ENCODE results near the gene TEDC1.

The TEDC1 gene, protein sequence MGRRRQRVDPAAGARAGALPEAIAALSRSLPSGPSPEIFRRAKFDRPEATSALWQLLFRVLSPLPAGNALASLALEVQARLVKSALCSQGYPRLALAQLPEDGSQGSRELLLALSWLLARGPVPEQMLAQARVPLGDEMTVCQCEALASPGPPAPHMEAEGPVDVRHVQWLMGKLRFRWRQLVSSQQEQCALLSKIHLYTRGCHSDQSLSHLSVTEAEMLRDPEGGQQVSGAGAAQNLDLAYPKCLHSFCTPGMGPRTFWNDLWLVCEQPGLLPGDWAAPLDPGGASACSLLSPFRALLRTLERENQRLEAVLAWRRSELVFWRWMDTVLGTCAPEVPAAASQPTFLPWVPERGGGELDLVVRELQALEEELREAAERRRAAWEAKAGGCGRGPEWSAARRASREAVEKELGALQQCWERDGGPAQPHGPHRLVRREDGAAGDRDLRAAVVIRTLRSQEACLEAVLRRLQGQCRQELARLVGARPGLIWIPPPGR

GRCh38 chr14:105490572-105491365 is at the start of gene TEDC1:
Gene TEDC1, plus strand, starts transcription at chr14:105491246. Its CDS starts 130 bp downstream, at chr14:105491376.
- Histone ChIP-seq H3K27me3 (ENCODE audit: control insufficient read depth in 2 of 2, insufficient read depth in 2 of 2, low read length in 2 of 2) (no peaks in the 10 kb centered on the region), H3K4me1 (ENCODE audit: control insufficient read depth in 2 of 2, insufficient read depth in 2 of 2, low read length in 2 of 2) (peaks cover 32 to 36% of the 10 kb centered on the region in 2 donors), H3K27ac (ENCODE audit: low read depth in 2 of 2, low read length in 2 of 2) (peak within 1 kb of the TSS; percentile 94 to 95), H3K9ac (ENCODE audit: low read depth in 1 of 2, low read length in 2 of 2) (peak within 1 kb of the TSS; percentile 79 to 85), H3K4me3 (ENCODE audit: low read length in 2 of 2) (peak within 1 kb of the TSS; percentile 69 to 85), H3K36me3 (ENCODE audit: control insufficient read depth in 2 of 2, insufficient read depth in 2 of 2, low read length in 2 of 2) (no peaks in the 10 kb centered on the region), H3K9me3 (ENCODE audit: control insufficient read depth in 2 of 2, low read length in 2 of 2) (no peaks in the 10 kb centered on the region)

GRCh38 chr14:105442125-105442524 is 48.9 kb upstream of the TEDC1 start:
- Histone ChIP-seq H3K9me3 (ENCODE audit: control insufficient read depth in 2 of 2, low read length in 2 of 2) (no peaks in the 10 kb centered on the region), H3K27ac (ENCODE audit: low read depth in 2 of 2, low read length in 2 of 2) (no peak overlapping the region), H3K4me3 (ENCODE audit: low read length in 2 of 2) (no peak overlapping the region), H3K4me1 (ENCODE audit: control insufficient read depth in 2 of 2, insufficient read depth in 2 of 2, low read length in 2 of 2) (no peaks in the 10 kb centered on the region), H3K9ac (ENCODE audit: low read depth in 1 of 2, low read length in 2 of 2) (no peak overlapping the region), H3K27me3 (ENCODE audit: control insufficient read depth in 2 of 2, insufficient read depth in 2 of 2, low read length in 2 of 2) (no peaks in the 10 kb centered on the region), H3K36me3 (ENCODE audit: control insufficient read depth in 2 of 2, insufficient read depth in 2 of 2, low read length in 2 of 2) (peaks cover 3 to 13% of the 10 kb centered on the region in 2 donors)

- Histone ChIP-seq H3K27me3 (ENCODE audit: control insufficient read depth in 2 of 2, insufficient read depth in 2 of 2, low read length in 2 of 2) (no peaks in the 10 kb centered on the region), H3K4me3 (ENCODE audit: low read length in 2 of 2) (no peak overlapping the region), H3K9me3 (ENCODE audit: control insufficient read depth in 2 of 2, low read length in 2 of 2) (no peaks in the 10 kb centered on the region), H3K27ac (ENCODE audit: low read depth in 2 of 2, low read length in 2 of 2) (no peak overlapping the region), H3K4me1 (ENCODE audit: control insufficient read depth in 2 of 2, insufficient read depth in 2 of 2, low read length in 2 of 2) (no peaks in the 10 kb centered on the region), H3K9ac (ENCODE audit: low read depth in 1 of 2, low read length in 2 of 2) (no peak overlapping the region), H3K36me3 (ENCODE audit: control insufficient read depth in 2 of 2, insufficient read depth in 2 of 2, low read length in 2 of 2) (peaks cover 3 to 13% of the 10 kb centered on the region in 2 donors)
These were observed 48.2 kb upstream of the TEDC1 start for GRCh38 chr14:105442834-105443233.

GRCh38 chr14:105444859-105445258 is 46.2 kb upstream of the TEDC1 start:
- Histone ChIP-seq H3K4me1 (ENCODE audit: control insufficient read depth in 2 of 2, insufficient read depth in 2 of 2, low read length in 2 of 2) (no peaks in the 10 kb centered on the region), H3K9ac (ENCODE audit: low read depth in 1 of 2, low read length in 2 of 2) (no peak overlapping the region), H3K27me3 (ENCODE audit: control insufficient read depth in 2 of 2, insufficient read depth in 2 of 2, low read length in 2 of 2) (no peaks in the 10 kb centered on the region), H3K4me3 (ENCODE audit: low read length in 2 of 2) (no peak overlapping the region), H3K36me3 (ENCODE audit: control insufficient read depth in 2 of 2, insufficient read depth in 2 of 2, low read length in 2 of 2) (peaks cover 4 to 10% of the 10 kb centered on the region in 2 donors), H3K27ac (ENCODE audit: low read depth in 2 of 2, low read length in 2 of 2) (no peak overlapping the region), H3K9me3 (ENCODE audit: control insufficient read depth in 2 of 2, low read length in 2 of 2) (no peaks in the 10 kb centered on the region)

GRCh38 chr14:105445290-105445689 is 45.8 kb upstream of the TEDC1 start:
- Histone ChIP-seq H3K27me3 (ENCODE audit: control insufficient read depth in 2 of 2, insufficient read depth in 2 of 2, low read length in 2 of 2) (no peaks in the 10 kb centered on the region), H3K36me3 (ENCODE audit: control insufficient read depth in 2 of 2, insufficient read depth in 2 of 2, low read length in 2 of 2) (peaks cover 8 to 10% of the 10 kb centered on the region in 2 donors), H3K9me3 (ENCODE audit: control insufficient read depth in 2 of 2, low read length in 2 of 2) (no peaks in the 10 kb centered on the region), H3K27ac (ENCODE audit: low read depth in 2 of 2, low read length in 2 of 2) (no peak overlapping the region), H3K9ac (ENCODE audit: low read depth in 1 of 2, low read length in 2 of 2) (no peak overlapping the region), H3K4me1 (ENCODE audit: control insufficient read depth in 2 of 2, insufficient read depth in 2 of 2, low read length in 2 of 2) (no peaks in the 10 kb centered on the region), H3K4me3 (ENCODE audit: low read length in 2 of 2) (no peak overlapping the region)

- no peak overlapping the region for H3K27ac ChIP-seq (ENCODE audit: low read depth in 2 of 2, low read length in 2 of 2)
- no peaks in the 10 kb centered on the region for H3K4me1 ChIP-seq (ENCODE audit: control insufficient read depth in 2 of 2, insufficient read depth in 2 of 2, low read length in 2 of 2)
- no peak overlapping the region for H3K9ac ChIP-seq (ENCODE audit: low read depth in 1 of 2, low read length in 2 of 2)
- no peak overlapping the region for H3K4me3 ChIP-seq (ENCODE audit: low read length in 2 of 2)
- H3K9me3 ChIP-seq (ENCODE audit: control insufficient read depth in 2 of 2, low read length in 2 of 2) = no peaks in the 10 kb centered on the region
- no peaks in the 10 kb centered on the region for H3K27me3 ChIP-seq (ENCODE audit: control insufficient read depth in 2 of 2, insufficient read depth in 2 of 2, low read length in 2 of 2)
- peaks cover 13 to 14% of the 10 kb centered on the region in 2 donors for H3K36me3 ChIP-seq (ENCODE audit: control insufficient read depth in 2 of 2, insufficient read depth in 2 of 2, low read length in 2 of 2)
These were observed 44.9 kb upstream of the TEDC1 start for GRCh38 chr14:105445901-105446845.

GRCh38 chr14:105446971-105447370 is 44.1 kb upstream of the TEDC1 start:
- Histone ChIP-seq H3K4me1 (ENCODE audit: control insufficient read depth in 2 of 2, insufficient read depth in 2 of 2, low read length in 2 of 2) (no peaks in the 10 kb centered on the region), H3K9ac (ENCODE audit: low read depth in 1 of 2, low read length in 2 of 2) (no peak overlapping the region), H3K9me3 (ENCODE audit: control insufficient read depth in 2 of 2, low read length in 2 of 2) (no peaks in the 10 kb centered on the region), H3K36me3 (ENCODE audit: control insufficient read depth in 2 of 2, insufficient read depth in 2 of 2, low read length in 2 of 2) (peaks cover 14 to 17% of the 10 kb centered on the region in 2 donors), H3K4me3 (ENCODE audit: low read length in 2 of 2) (no peak overlapping the region), H3K27ac (ENCODE audit: low read depth in 2 of 2, low read length in 2 of 2) (no peak overlapping the region), H3K27me3 (ENCODE audit: control insufficient read depth in 2 of 2, insufficient read depth in 2 of 2, low read length in 2 of 2) (no peaks in the 10 kb centered on the region)

DNA sequence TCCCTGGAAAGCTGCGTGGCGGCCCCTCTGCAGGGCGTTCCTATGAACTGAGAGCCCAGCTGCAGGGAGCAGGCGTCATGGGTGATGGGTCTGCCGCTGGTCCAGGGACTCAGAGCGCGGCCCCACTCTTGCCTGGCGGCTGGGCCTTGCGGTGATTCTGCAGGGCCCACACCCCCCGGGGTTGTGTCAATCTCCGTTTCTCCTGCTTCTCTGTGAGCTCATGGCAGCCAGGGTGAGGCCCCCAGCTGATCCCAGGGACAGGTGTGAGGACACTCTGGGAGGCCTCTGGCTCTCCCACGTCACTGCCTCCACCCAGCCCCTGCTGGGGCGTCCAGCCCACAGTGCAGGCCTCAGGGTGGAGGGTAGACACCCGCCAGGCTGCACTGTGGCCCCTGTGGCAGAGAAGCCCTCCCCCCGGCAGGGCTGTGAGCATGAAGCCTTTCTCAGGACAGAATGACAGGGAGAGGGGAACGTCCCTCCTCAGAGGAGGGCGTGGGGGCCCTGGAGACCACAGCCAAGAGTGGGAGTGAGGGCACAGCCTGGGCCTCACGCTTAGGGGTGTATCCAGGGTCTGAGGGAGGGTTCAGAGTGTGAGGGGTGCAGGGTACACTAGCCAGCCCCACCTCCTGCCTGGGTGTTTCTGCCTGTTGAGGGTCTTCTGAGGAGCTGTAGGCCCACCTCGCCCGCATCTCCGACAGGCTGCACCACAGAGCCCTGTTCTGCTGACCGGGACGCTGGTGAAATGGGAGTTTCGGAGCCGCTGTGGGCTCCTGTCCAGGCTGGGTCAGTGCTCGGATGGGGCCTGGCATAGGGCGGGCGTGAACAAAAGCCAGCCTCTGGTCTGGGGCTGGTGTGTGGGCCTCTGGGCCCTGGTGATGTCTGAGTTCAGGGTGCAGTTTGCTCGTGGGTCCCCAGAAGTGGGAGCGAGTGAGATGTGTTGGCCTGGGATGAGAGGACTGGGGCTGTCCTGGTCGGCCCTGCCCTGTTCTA is 43.1 kb upstream of the TEDC1 start:
- no peaks in the 10 kb centered on the region for H3K9me3 ChIP-seq (ENCODE audit: control insufficient read depth in 2 of 2, low read length in 2 of 2)
- H3K27me3 ChIP-seq (ENCODE audit: control insufficient read depth in 2 of 2, insufficient read depth in 2 of 2, low read length in 2 of 2) = no peaks in the 10 kb centered on the region
- H3K4me1 ChIP-seq (ENCODE audit: control insufficient read depth in 2 of 2, insufficient read depth in 2 of 2, low read length in 2 of 2) = no peaks in the 10 kb centered on the region
- H3K9ac ChIP-seq (ENCODE audit: low read depth in 1 of 2, low read length in 2 of 2) = no peak overlapping the region
- peaks cover 9 to 22% of the 10 kb centered on the region in 2 donors for H3K36me3 ChIP-seq (ENCODE audit: control insufficient read depth in 2 of 2, insufficient read depth in 2 of 2, low read length in 2 of 2)
- H3K4me3 ChIP-seq (ENCODE audit: low read length in 2 of 2) = no peak overlapping the region
- H3K27ac ChIP-seq (ENCODE audit: low read depth in 2 of 2, low read length in 2 of 2) = no peak overlapping the region

DNA sequence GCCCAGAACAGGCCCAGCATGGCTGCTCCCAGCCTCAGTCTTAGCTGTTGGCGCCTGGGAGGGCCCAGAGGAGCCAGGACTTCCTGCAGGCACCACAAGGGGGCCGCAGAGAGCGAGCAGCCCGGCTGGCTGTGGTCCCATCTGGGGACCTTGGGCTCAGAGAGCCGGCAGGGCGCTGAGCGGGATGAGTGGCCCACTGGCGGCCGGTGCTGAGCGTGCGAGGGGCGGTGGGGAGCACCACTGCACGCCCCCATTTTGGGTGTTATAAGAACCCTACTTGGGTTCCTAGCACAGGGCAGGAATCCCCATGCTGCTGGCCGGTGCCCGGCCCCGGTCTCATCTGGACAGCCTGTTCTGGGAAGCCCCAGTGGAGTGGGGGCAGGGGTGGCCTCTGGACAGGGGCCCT is 42.3 kb upstream of the TEDC1 start:
- Histone ChIP-seq H3K9me3 (ENCODE audit: control insufficient read depth in 2 of 2, low read length in 2 of 2) (no peaks in the 10 kb centered on the region), H3K27me3 (ENCODE audit: control insufficient read depth in 2 of 2, insufficient read depth in 2 of 2, low read length in 2 of 2) (no peaks in the 10 kb centered on the region), H3K27ac (ENCODE audit: low read depth in 2 of 2, low read length in 2 of 2) (no peak overlapping the region), H3K4me3 (ENCODE audit: low read length in 2 of 2) (no peak overlapping the region), H3K36me3 (ENCODE audit: control insufficient read depth in 2 of 2, insufficient read depth in 2 of 2, low read length in 2 of 2) (peaks cover 9 to 23% of the 10 kb centered on the region in 2 donors), H3K9ac (ENCODE audit: low read depth in 1 of 2, low read length in 2 of 2) (no peak overlapping the region), H3K4me1 (ENCODE audit: control insufficient read depth in 2 of 2, insufficient read depth in 2 of 2, low read length in 2 of 2) (no peaks in the 10 kb centered on the region)

All from mucosa of rectum (tissue), 2 donors.